H9 (cell line): ENCODE results near the gene NKD1. TPM values are rescaled to one million over a fixed set of nuclear protein-coding genes. Genes with fewer than 3 reads are reported as not detected.
A peak's percentile ranks its signal among the peaks of the same experiment; 100 is the strongest.

ENCODE experiments used
- DNase-seq: peaks from one replicate; pipeline ENCODE4 v3.0.0-alpha.2; 2017
- H2AFZ ChIP-seq: one replicate; pipeline ENCODE4 v1.6.1; 2013; ENCODE audit warnings: mild to moderate bottlenecking, low read length, control low read depth, moderate library complexity
- H2AK5ac ChIP-seq: 2 replicates; pipeline ENCODE4 v1.6.1; 2013; ENCODE audit warnings: low read length, control low read depth, mixed read lengths; ENCODE audit not compliant: insufficient read length
- H2BK120ac ChIP-seq: one replicate; pipeline ENCODE4 v1.6.1; 2013; ENCODE audit warnings: low read depth, mild to moderate bottlenecking, low read length, control low read depth, inconsistent platforms; ENCODE audit not compliant: poor library complexity, severe bottlenecking
- H2BK12ac ChIP-seq: 2 replicates; pipeline ENCODE4 v1.6.1; 2013; ENCODE audit warnings: low read length, control low read depth, mixed read lengths, low read depth; ENCODE audit not compliant: insufficient read length
- H2BK15ac ChIP-seq: 2 replicates; pipeline ENCODE4 v1.6.1; 2013; ENCODE audit warnings: low read depth, low read length, control low read depth
- H2BK20ac ChIP-seq: one replicate; pipeline ENCODE4 v1.6.1; 2013; ENCODE audit warnings: low read depth, mild to moderate bottlenecking, low read length, control low read depth, inconsistent platforms; ENCODE audit not compliant: poor library complexity, severe bottlenecking
- H2BK5ac ChIP-seq: 2 replicates; pipeline ENCODE4 v1.6.1; 2013; ENCODE audit warnings: low read length, control low read depth, mixed read lengths; ENCODE audit not compliant: insufficient read length
- H3K14ac ChIP-seq: 2 replicates; pipeline ENCODE4 v1.6.1; 2013; ENCODE audit warnings: low read length, control low read depth; ENCODE audit not compliant: insufficient read depth
- H3K18ac ChIP-seq: 2 replicates; pipeline ENCODE4 v1.6.1; 2013; ENCODE audit warnings: low read depth, mild to moderate bottlenecking, mixed read lengths, low read length, control low read depth; ENCODE audit not compliant: insufficient read length
- H3K23ac ChIP-seq: 2 replicates; pipeline ENCODE4 v1.6.1; 2013; ENCODE audit warnings: low read length, control low read depth, mixed read lengths, low read depth; ENCODE audit not compliant: insufficient read length
- H3K23me2 ChIP-seq: 2 replicates; pipeline ENCODE4 v1.6.1; 2013; ENCODE audit warnings: low read depth, mild to moderate bottlenecking, mixed read lengths, low read length, control low read depth; ENCODE audit not compliant: insufficient read length, poor library complexity, severe bottlenecking
- H3K27ac ChIP-seq: 2 replicates; pipeline ENCODE4 v1.5.1; 2013; ENCODE audit warnings: low read length, control low read depth, mixed read lengths, low read depth; ENCODE audit not compliant: insufficient read length
- H3K27me3 ChIP-seq: 2 replicates; pipeline ENCODE4 v1.6.1; 2013; ENCODE audit warnings: low read length, control low read depth, inconsistent platforms; ENCODE audit not compliant: insufficient read depth
- H3K4ac ChIP-seq: 2 replicates; pipeline ENCODE4 v1.6.1; 2013; ENCODE audit warnings: low read depth, mild to moderate bottlenecking, control low read depth, inconsistent platforms, low read length, moderate library complexity
- H3K4me1 ChIP-seq: 2 replicates; pipeline ENCODE4 v1.6.1; 2013; ENCODE audit warnings: low read length, control low read depth, inconsistent platforms; ENCODE audit not compliant: insufficient read depth
- H3K4me2 ChIP-seq: 2 replicates; pipeline ENCODE4 v1.6.1; 2013; ENCODE audit warnings: low read length, control low read depth, mixed read lengths; ENCODE audit not compliant: insufficient read length, insufficient read depth
- H3K56ac ChIP-seq: 2 replicates; pipeline ENCODE4 v1.6.1; 2013; ENCODE audit warnings: low read depth, mild to moderate bottlenecking, mixed read lengths, low read length, control low read depth; ENCODE audit not compliant: insufficient read length
- H3K79me1 ChIP-seq: 2 replicates; pipeline ENCODE4 v1.6.1; 2013; ENCODE audit warnings: low read depth, mild to moderate bottlenecking, moderate library complexity, low read length, control low read depth, inconsistent platforms; ENCODE audit not compliant: insufficient read depth, poor library complexity, severe bottlenecking
- H3K79me2 ChIP-seq: 2 replicates; pipeline ENCODE4 v1.6.1; 2013; ENCODE audit warnings: low read length, control low read depth, inconsistent platforms; ENCODE audit not compliant: insufficient read depth
- H3K9ac ChIP-seq: 2 replicates; pipeline ENCODE4 v1.6.1; 2013; ENCODE audit warnings: low read length, control low read depth, mixed read lengths; ENCODE audit not compliant: insufficient read length; ENCODE audit errors: extremely low read depth
- H3K9me3 ChIP-seq: one replicate; pipeline ENCODE4 v1.6.1; 2013; ENCODE audit warnings: low read depth, low read length, inconsistent platforms; ENCODE audit not compliant: control insufficient read depth
- H3T11ph ChIP-seq: one replicate; pipeline ENCODE4 v1.6.1; 2013; ENCODE audit warnings: mild to moderate bottlenecking, low read length, control low read depth, inconsistent platforms
- H4K20me1 ChIP-seq: one replicate; pipeline ENCODE4 v1.6.1; 2013; ENCODE audit not compliant: control insufficient read depth, insufficient read length, insufficient read depth
- H4K5ac ChIP-seq: 2 replicates; pipeline ENCODE4 v1.6.1; 2013; ENCODE audit warnings: low read depth, mild to moderate bottlenecking, mixed read lengths, low read length, control low read depth; ENCODE audit not compliant: insufficient read length
- H4K8ac ChIP-seq: replicated peaks from 2 replicates; pipeline ENCODE4 v1.6.1; 2013; ENCODE audit warnings: low read length, control low read depth, mixed read lengths, low read depth; ENCODE audit not compliant: insufficient read length
- H4K91ac ChIP-seq: 2 replicates; pipeline ENCODE4 v1.6.1; 2013; ENCODE audit warnings: low read depth, mild to moderate bottlenecking, moderate library complexity, mixed read lengths, low read length, control low read depth; ENCODE audit not compliant: insufficient read length
- H3K27ac Mint-ChIP-seq, 3 experiments: 2 replicates in 2 of 3; 3 replicates in 1 of 3; pipeline ENCODE4 v1.8.0; 2020 to 2021; ENCODE audit warnings: mixed read lengths in 3 of 3, mild to moderate bottlenecking in 1 of 3, moderate library complexity in 1 of 3
- H3K27me3 Mint-ChIP-seq: 2 replicates; pipeline ENCODE4 v1.8.0; 2021; ENCODE audit warnings: low read depth, mild to moderate bottlenecking, moderate library complexity, mixed read lengths
- H3K36me3 Mint-ChIP-seq, 3 experiments: 2 replicates in 2 of 3; 3 replicates in 1 of 3; pipeline ENCODE4 v1.8.0; 2020 to 2021; ENCODE audit warnings: low read depth in 3 of 3, mixed read lengths in 3 of 3; ENCODE audit not compliant: insufficient read depth in 1 of 3
- H3K4me1 Mint-ChIP-seq, 2 experiments: 2 replicates each; pipeline ENCODE4 v1.8.0; 2020; ENCODE audit warnings: mixed read lengths in 2 of 2
- H3K4me3 Mint-ChIP-seq, 2 experiments: 2 replicates in 1 of 2; 3 replicates in 1 of 2; pipeline ENCODE4 v1.8.0; 2020 to 2021; ENCODE audit warnings: mild to moderate bottlenecking in 2 of 2, mixed read lengths in 2 of 2, moderate library complexity in 1 of 2
- H3K9me3 Mint-ChIP-seq, 2 experiments: 2 replicates in 1 of 2; 3 replicates in 1 of 2; pipeline ENCODE4 v1.8.0; 2020; ENCODE audit warnings: mild to moderate bottlenecking in 2 of 2, mixed read lengths in 2 of 2, moderate library complexity in 1 of 2
- WGBS: extraction: QIAGEN DNeasy Blood & Tissue Kit; methylation state at CpG from one replicate; pipeline ENCODE4 v1.1.7; 2013; ENCODE audit warnings: missing lambda C conversion rate, low lambda C conversion rate, mixed read lengths; ENCODE audit not compliant: insufficient read length; ENCODE audit errors: extremely low coverage; 5-methylcytosine and 5-hydroxymethylcytosine counted together
- total RNA-seq: library from RNA; stranded (reverse); gene quantifications from 2 replicates; pipeline ENCODE4 v1.2.1, GENCODE V29; 2021
- TF ChIP-seq, protein P1 (sequence below): fragments of 200-600 bp; sonication (generic); conservative IDR thresholded peaks from 3 replicates; pipeline ENCODE4 v1.8.0; 2021; ENCODE audit warnings: antibody characterized with exemption, mild to moderate bottlenecking

NKD1 gene
- total RNA-seq, 1 experiment from 2014 or later, result 1.9 TPM

DNA sequence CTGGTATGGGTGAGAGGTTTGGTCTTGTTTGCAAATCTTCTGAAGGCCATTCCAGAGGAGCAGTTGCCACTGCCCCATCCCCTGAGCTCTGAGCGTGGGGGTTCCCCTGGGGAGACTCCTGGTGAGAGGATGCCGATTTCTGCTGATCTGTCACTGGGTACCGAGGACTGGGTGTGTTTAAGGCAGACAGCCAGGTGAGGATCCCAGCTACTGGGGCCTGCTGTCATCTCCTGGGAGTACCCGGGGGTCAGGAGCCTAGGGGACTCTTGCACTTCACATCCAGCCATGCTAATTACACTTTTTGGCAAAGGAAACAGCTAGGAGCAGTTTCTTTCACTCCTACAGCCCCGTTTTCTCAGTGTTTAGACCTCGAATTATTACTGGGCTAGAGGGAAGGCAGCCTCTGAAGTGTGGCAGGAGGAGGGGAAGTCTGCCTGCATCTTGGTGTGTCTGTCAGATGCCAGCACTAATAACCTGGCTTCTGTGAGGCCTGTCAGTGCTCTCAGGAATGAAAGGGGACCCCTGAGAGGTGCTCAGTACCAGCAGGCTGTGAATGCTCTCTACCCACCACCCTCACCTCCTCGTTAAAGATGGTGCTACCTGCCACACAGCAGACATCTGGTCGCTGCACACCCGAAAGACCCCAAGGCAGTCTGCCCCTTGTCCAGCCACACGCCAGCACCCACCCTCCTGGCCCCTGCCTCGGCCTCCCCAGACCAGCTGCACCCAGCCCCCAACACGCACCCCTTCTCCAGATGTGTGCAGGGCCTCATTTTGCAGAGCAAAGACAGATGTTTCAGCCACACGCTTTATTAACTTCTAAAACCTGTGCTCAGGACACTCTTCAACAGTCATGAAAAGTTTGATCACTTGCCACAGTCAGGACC, 89.8 kb downstream of the NKD1 start:
- no peak overlapping the region for H3K56ac ChIP-seq
- no peak overlapping the region for H4K91ac ChIP-seq
- Mint-ChIP-seq H3K4me1 (peaks cover 0 to 5% of the 10 kb centered on the region in 2 experiments; a peak in 1 of 4 replicates), H3K4me3 (no peak overlapping the region), H3K36me3 (no peaks in the 10 kb centered on the region), H3K27me3 (peaks cover 2% of the 10 kb centered on the region), H3K27ac (peak overlapping the region in 1 of 3 experiments; percentile 67; a peak in 1 of 7 replicates), H3K9me3 (no peaks in the 10 kb centered on the region)
- no peak overlapping the region for H3K18ac ChIP-seq
- WGBS, result no CpG with 5 or more reads among the region's 13 CpGs
- no peak overlapping the region for H2AK5ac ChIP-seq
- H2BK120ac ChIP-seq, result no peak overlapping the region
- H4K5ac ChIP-seq, result no peak overlapping the region
- no peak overlapping the region for H2BK12ac ChIP-seq
- no peak for DNase-seq
- H3K27me3 ChIP-seq, result no peaks in the 10 kb centered on the region
- H3K14ac ChIP-seq, result no peak overlapping the region
- H4K20me1 ChIP-seq, result no peaks in the 10 kb centered on the region
- H3K23ac ChIP-seq, result no peak overlapping the region
- H4K8ac ChIP-seq, result no peak overlapping the region
- H3K79me2 ChIP-seq, result no peaks in the 10 kb centered on the region
- H3K4me2 ChIP-seq, result no peak overlapping the region
- no peaks in the 10 kb centered on the region for H3K9me3 ChIP-seq
- H2BK20ac ChIP-seq, result no peak overlapping the region
- no peaks in the 10 kb centered on the region for H3K23me2 ChIP-seq
- H3T11ph ChIP-seq, result no peak overlapping the region
- H3K9ac ChIP-seq, result no peak overlapping the region
- no peak overlapping the region for H2AFZ ChIP-seq
- TF ChIP-seq, protein P1, sequence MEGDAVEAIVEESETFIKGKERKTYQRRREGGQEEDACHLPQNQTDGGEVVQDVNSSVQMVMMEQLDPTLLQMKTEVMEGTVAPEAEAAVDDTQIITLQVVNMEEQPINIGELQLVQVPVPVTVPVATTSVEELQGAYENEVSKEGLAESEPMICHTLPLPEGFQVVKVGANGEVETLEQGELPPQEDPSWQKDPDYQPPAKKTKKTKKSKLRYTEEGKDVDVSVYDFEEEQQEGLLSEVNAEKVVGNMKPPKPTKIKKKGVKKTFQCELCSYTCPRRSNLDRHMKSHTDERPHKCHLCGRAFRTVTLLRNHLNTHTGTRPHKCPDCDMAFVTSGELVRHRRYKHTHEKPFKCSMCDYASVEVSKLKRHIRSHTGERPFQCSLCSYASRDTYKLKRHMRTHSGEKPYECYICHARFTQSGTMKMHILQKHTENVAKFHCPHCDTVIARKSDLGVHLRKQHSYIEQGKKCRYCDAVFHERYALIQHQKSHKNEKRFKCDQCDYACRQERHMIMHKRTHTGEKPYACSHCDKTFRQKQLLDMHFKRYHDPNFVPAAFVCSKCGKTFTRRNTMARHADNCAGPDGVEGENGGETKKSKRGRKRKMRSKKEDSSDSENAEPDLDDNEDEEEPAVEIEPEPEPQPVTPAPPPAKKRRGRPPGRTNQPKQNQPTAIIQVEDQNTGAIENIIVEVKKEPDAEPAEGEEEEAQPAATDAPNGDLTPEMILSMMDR, result no peak
- H2BK15ac ChIP-seq, result no peak overlapping the region
- no peak overlapping the region for H2BK5ac ChIP-seq
- H3K4ac ChIP-seq, result no peak overlapping the region
- H3K4me1 ChIP-seq, result no peaks in the 10 kb centered on the region
- no peak overlapping the region for H3K27ac ChIP-seq
- H3K79me1 ChIP-seq, result no peaks in the 10 kb centered on the region
